Fibroblast of peridontal ligament (primary cell): ENCODE measurements around the gene PRKN.

Experiments
- DNase-seq: peaks from one replicate; pipeline ENCODE4 v3.0.0-alpha.2; 2010; ENCODE audit errors: extremely low read depth

Gene PRKN

DNA sequence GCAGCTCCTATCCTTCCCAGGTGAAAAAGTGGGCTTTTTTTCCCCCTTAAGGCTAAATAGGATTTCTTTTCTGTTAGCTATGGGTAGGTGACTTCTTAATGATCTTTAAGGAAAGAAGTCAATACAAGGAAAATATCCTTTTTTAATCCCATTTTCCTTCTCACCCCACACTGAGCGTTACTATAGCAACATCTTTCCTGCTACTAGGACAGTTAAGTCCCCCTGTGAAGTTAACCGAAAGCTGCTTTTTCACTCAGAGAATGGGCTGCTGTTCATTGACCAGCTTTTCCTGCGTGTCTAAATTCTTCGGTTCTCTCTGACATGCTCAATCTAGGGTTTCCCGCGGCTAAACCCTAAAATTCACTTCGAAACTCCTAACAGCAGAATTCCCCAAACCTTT lies 1280.6 kb downstream of the PRKN start:
- DNase-seq: no peak

DNA sequence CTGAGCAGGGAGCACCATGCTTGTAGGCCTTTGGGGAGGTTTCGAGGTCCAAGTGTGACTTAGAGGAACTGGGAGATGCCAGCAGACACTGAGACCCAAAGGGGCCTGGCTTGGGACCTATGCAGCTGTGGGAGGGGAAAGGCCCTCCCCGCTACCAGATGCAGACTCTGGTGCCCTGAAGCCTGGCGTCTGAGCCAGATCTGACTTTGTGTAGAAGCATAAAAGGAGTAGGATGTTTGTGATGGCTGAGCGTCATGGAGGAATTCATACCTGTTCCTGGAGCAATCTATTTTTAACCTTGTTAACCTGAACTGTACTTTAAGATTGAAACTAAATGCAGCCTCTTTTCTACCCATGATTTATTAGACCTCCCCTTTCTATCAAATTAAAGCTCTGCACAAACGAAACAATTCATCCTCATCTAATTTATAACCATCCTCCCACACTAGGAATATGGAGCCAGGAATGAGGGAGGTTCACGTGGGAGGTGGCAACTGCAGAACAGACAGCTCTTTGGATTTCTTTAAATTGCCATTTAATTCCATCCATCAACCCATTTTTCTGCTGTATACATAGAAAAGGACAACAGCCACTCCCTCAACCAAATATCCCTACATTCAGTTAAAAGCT lies 1281.2 kb downstream of the PRKN start:
- no peak for DNase-seq

DNA sequence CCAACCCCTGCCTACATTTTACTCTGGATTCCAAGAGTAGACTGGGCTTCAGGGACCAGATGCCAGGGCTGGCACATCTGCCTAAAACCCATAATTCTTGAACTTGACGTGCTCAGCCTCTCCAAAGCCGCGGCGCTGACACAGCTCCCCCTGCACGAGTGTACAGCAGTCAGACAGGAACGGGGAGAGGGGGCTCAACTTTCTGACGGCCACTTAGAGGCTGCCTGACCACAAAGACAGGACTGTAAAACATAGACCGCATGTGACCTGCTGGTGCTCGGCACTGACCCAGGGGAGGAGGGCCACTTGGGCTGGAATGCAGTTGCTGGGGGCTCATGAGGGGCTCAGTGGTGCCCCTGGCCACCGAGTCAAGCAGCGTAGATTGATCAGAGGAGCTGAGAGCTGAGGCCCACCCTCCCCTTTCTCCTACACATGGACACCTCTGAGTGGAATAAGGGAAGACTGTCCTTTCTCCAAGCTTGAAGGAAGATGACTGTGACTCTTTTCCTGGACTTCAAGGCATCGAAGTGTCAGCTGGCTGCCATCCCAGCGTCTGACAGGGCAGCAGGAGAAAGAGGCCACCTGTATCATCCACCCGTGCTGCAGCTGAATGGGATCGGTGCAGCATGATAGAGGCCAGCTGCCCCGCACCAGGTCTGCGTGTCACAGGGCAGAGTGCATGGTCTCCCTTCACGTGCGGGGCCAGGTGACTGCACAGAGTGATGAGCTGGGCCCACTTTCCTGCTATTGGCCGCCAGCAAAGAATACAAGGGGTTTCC lies 1282.4 kb downstream of the PRKN start:
- no peak for DNase-seq

DNA sequence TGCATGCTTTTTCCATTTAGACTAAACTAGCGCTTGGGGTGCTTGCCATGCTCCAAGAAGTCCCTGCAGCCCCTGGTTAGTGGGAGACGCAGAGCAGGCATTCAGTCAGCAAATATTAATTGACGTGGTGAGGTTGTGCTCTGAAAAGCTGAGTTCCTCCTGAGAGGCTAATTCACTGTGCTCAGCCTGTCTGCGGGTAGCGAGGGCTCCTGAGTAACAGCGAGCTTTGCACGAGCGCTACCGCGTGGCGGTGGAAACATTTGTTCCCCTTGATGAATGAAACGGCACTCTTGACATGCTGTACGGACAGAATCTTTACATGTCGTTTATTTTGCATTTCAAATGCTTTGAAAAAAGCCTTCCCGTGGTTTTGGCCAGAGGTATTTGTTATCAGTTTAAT lies 1283.1 kb downstream of the PRKN start:
- no peak for DNase-seq

DNA sequence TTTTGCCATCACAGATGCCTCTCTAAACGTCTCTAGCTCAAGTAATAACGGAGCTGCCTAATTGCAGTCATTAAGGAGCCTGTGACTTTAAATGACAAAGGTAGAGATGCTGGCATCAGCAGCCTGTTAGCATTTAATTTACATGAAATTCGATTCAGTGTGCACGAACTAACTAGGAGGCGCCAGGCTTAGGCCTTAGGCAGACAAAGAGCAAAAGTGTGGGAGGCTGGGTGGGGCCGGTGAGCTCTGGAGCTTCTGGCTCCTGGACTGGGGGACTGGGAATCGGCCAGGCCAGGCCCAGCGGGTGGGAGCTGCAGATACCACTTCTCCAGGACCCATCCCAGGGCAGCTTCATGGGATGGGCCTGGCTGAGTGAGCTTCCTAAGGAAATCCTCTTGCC lies 1283.7 kb downstream of the PRKN start:
- no peak for DNase-seq

- no peak for DNase-seq
These were observed 1285.1 kb downstream of the PRKN start for GRCh38 chr6:161442420-161442819.

GRCh38 chr6:161440299-161440698 lies 1287.3 kb downstream of the PRKN start:
- no peak for DNase-seq

DNA sequence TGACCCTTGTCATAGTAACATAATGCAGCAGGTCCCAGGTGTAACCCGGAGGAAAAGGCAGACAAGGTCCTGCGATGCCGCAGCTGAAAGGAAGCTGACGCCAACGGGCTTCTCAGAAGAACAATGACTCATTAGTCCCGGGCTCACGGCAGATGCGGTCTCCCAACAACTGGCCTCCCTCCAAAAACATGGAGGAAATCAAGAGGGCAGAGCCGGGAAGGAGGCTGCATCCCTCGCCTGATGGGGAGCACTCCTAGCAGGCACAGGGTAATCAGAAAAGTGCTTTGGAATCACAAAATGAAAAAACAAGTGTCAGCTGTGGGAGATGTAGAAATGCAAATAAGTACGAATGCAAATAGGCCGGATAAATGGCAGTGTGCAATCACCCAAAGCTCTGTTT lies 1288.5 kb downstream of the PRKN start:
- peak; percentile 75 for DNase-seq

DNA sequence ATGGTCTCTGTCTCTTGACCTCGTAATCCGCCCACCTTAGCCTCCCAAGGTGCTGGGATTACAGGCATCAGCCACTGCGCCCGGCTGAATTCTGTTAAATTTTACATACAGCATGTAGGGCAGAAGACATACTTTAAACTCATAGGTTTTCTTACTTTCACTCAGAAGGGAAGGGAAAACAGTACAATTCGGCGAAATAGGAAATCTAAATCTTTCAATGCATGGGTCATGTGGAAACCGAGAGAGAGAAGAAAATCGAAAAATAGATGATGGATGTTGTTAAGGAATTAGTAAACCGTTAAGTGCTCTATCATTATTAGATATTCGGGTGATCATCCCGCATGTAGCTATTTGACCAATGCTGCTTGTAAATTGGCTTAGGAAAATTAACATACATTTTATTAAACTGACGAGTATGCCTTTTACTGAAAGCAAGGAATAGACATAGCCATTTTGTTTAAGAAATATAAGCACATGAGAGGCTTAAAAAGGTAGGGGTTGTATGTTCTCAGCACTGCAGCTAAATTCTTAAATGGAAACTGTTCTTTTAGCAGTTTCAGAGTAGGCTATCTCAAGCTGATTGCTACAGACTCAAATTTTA lies 1289.0 kb downstream of the PRKN start:
- no peak for DNase-seq

- no peak for DNase-seq
These were observed 1289.7 kb downstream of the PRKN start for GRCh38 chr6:161437851-161438250.

DNA sequence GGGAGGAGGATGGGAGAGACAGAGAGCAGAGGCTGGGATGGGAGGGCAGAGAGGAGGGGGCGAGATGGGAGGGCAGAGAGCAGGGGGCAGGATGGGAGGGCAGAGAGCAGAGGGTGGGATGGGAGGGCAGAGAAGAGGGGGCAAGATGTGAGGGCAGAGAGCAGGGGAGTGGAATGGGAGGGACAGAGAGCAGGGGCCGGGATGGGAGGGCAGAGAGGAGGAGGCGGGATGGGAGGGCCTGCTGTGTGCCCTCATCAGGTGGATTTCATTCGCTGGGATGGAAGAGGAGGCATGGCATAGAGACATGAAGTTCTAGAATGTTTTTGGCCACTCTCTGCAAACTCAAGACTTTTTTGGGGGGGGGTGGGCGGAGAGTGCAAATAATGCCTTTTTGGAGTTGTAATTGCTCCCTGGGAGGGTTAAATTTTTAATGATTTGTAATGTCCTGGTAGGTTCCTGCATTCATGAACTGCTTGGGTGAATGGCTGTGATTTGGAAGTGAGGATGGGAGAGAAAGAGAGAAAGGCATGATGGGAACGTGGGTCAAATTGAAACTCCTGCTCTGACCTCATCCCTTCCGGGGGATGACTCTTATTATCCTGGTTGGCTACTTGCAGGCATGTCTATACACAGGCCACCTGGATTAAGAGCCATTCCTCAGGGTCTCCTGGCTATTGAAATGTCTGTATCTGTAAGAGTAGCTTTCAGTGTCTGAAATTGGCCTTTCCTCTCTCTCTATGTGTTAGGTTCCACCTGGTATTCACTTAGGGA lies 1291.3 kb downstream of the PRKN start:
- DNase-seq: no peak

GRCh38 chr6:161435748-161436070 lies 1291.9 kb downstream of the PRKN start:
- no peak for DNase-seq

DNA sequence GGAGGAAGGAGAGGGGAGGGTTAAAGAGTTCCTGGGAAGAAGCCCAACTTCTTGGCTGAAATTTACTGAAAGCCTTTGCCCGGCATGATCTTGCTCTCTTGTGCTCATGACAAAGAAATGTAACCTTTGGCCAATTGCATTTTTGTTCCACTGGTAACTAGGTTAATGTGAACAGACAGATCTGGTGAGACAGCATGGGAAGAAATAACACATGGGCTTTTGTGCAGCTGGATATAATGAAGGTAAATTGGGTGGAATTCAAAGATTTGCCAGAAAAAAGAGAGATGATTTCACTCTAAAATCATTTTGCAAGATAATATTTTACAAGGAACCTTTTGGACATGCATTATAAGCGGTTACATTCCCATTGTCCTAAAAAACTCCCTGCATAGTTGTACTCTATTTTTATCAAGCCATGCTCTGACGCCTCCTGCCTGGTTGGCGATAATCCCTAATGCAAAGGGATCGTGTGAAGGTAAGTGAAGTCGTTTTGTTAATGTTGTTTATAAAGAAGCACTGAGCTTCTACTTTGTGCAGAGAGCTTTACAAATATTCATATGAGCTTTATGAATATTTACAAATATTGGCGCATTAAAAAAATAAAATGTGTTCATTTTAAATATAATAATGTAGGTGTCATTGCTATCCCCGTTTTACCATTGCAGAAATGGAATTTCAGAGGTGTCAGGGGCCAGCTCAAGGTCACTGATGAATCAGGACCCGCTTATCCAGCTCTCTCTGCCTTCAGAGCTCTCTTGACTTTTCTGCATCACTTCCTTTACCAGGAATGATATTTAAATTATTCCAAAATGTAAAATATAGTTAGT lies 1292.4 kb downstream of the PRKN start:
- DNase-seq: peak; percentile 86

DNA sequence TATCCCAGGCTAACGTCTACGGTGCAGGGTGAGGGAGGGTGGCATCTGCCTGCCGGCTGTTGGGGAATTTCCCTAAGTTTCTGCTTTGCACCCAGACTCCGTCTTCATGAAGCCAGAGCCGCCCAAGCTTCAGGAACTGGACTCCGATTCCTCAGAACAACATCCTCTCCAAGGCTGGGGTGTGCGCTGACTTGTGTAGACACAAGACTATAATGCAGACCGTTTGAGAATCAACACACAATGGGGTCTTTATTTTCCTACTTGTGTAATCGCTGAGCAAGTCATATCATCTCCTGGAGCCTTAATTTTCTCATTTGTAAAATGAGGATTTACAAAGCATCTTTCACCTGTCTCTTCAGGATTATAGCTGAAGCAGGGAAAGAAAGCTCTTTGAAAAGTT lies 1293.2 kb downstream of the PRKN start:
- no peak for DNase-seq

DNA sequence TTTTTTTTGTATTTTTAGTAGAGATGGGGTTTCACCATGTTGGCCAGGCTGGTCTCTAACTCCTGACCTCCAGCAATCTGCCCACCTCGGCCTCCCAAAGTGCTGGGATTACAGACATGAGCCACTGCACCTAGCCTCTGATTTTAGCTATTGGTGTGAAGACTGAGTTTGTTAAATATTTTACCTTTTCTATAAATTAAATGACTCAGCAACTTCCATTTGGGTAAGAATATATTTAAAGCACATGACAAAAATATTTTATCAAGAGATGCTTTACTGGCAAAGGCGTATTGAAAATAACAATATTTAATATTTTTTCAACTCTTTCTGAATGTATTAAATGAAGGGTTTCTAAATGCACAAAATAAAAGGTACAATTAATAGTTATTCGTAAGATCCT lies 1295.0 kb downstream of the PRKN start:
- DNase-seq: no peak

DNA sequence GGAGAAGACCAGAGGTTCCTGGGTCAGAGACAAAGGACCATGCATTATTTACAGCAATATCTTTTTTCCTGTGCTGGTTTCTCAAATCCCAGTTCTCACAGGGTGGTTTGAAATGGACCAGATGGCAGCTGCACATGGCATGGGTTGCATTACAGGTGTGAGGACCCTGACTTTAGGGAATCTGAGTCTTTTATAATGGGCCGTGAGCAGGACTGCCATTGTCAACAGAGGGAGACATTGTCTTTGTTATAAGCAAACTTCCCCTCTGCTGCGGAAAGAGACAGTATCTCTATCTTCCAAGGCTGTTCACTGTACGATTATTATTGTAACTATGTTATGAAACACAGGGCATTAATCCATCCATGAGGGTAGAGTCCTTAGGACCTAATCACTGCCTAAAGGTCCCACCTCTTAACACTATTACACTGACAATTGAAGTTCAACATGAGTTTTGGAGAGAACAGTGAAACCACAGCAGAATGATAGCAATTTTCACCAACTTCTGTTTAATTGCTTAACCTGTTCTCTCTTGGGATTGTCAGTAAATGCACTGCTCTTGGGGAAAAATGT lies 1297.6 kb downstream of the PRKN start:
- no peak for DNase-seq

- no peak for DNase-seq
These were observed 1303.1 kb downstream of the PRKN start for GRCh38 chr6:161424421-161424820.

DNA sequence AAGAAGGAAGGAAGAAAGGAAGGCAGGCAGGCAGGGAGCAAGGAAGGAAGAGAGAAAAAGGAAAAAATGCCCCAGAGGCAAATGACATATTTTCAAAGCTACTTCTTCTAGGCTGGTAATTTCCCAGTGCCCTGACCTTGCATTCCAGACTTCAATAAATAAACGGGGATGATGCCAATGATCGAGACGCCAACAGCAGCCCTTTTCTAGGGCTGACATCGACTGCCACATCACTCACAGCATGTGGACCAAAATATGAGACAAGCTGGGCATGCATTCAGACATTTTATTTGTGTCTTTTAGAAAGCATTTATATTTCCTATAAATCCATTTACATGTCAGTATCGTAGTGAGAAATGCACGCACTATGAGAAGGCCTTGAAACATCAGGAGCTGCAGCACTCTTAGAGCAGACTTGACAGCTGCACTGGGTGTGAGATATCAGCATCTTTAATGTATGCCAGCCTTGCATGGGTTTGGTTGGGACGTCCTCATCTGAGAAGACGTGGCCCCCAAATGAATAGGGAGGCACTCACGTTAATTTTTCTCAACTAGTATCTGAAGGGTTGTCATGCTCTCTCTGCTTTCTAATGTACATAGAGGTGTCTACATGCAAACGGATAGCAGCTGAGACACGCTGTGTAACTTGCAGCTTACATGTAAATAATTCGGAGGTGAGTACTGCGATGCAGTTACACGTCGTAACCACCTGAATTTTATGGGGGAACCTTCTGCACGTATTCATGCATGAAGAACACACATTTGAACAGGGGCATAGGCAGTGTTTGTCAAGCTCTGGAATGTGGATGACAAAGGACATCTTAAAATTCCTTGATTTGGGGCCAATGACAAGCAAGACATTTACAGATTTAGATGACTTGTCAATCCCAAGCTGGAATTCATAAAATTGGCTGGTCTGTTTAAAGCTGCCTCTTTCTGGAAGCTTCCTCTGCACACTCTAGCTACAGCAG lies 1304.6 kb downstream of the PRKN start:
- DNase-seq: no peak

DNA sequence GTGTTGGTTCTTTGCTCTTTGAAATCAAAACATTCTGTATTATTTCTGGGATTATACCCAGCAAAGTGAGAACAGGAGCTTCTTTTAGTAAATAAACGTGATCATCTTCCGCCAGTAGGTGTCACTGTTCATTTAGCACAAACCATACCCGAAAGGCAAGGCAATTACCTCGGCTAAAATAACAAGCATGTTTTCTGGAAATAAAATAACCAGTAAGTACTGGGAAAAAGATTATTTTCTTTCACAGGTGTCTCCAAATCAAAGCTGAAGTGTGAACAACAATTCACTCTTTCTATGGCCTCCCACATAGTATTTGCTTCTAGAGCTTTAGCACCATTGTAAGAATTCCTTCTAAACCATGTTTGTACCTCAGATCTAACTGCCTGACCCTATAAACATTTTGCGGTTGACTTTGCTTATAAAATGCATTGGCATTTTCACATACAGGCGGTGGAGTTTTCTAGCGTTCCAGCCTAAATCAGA lies 1309.1 kb downstream of the PRKN start:
- DNase-seq: peak; percentile 87
